Measurements from ENCODE around the gene OR4D10. TPM values are rescaled to one million over a fixed set of nuclear protein-coding genes. Genes with fewer than 3 reads are reported as not detected.
"Not testable (repeated sequence)": the region's sequence is repeated elsewhere in the genome, so short reads cannot be mapped to it uniquely, and the experiment has no call there.

OR4D10 gene
- total RNA-seq, 4 donors from 2014 or later: not detected

GRCh38 chr11:59436169-59436568, 36.9 kb upstream of the OR4D10 start, which contains the start of gene OR5A1:
Gene OR5A1, plus strand, starts transcription at chr11:59436469. Its CDS starts 6,700 bp downstream, at chr11:59443169.
- DNase-seq (ENCODE audit: low spot score in 2 of 2): no peak
- TF ChIP-seq CTCF (IDR thresholded peaks at IDR 0.05) (no peak), POLR2A (IDR thresholded peaks at IDR 0.05) (no peak)
- 33 to 48% methylated on average over 3 of the region's 3 CpGs for WGBS, 2 donors
- intact Hi-C loops (cut with DNase I; ENCODE audit: low total_unique reads): no loop called here
- no peak within 1 kb of the TSS for H3K4me3 ChIP-seq (ENCODE audit: low read depth, poor library complexity, severe bottlenecking)

GRCh38 chr11:59437770-59438169, 35.3 kb upstream of the OR4D10 start:
- 78 to 79% methylated on average over 7 of the region's 7 CpGs for WGBS, 2 donors
- intact Hi-C loops (cut with DNase I; ENCODE audit: low total_unique reads): no loop called here
- TF ChIP-seq CTCF (IDR thresholded peaks at IDR 0.05): no peak
- no peak for TF ChIP-seq POLR2A (IDR thresholded peaks at IDR 0.05)
- no peak overlapping the region for H3K4me3 ChIP-seq (ENCODE audit: low read depth, poor library complexity, severe bottlenecking)
- DNase-seq (ENCODE audit: low spot score in 2 of 2): no peak

GRCh38 chr11:59445624-59446023, 27.5 kb upstream of the OR4D10 start:
- intact Hi-C loops (cut with DNase I; ENCODE audit: low total_unique reads); H3K4me3 ChIP-seq (ENCODE audit: low read depth, poor library complexity, severe bottlenecking); DNase-seq (ENCODE audit: low spot score in 2 of 2): not testable (repeated sequence)
- 82 to 85% methylated on average over 1 of the region's 1 CpG for WGBS, 2 donors

GRCh38 chr11:59448484-59448883, 24.6 kb upstream of the OR4D10 start:
- intact Hi-C loops (cut with DNase I; ENCODE audit: low total_unique reads): no loop called here
- WGBS, 2 donors: 72 to 81% methylated on average over 2 of the region's 2 CpGs
- DNase-seq (ENCODE audit: low spot score in 2 of 2): no peak
- TF ChIP-seq POLR2A (IDR thresholded peaks at IDR 0.05) (no peak), CTCF (IDR thresholded peaks at IDR 0.05) (no peak)
- no peak overlapping the region for H3K4me3 ChIP-seq (ENCODE audit: low read depth, poor library complexity, severe bottlenecking)

- no peak for TF ChIP-seq POLR2A (IDR thresholded peaks at IDR 0.05)
- no peak for TF ChIP-seq CTCF (IDR thresholded peaks at IDR 0.05)
- WGBS, 2 donors: 87 to 89% methylated on average over 2 of the region's 2 CpGs
- intact Hi-C loops (cut with DNase I; ENCODE audit: low total_unique reads): no loop called here
- H3K4me3 ChIP-seq (ENCODE audit: low read depth, poor library complexity, severe bottlenecking): no peak within 1 kb of the TSS
- no peak for DNase-seq (ENCODE audit: low spot score in 2 of 2)
Measured at GRCh38 chr11:59456661-59457060, 16.5 kb upstream of the OR4D10 start, which contains the start of gene OR4D6. Gene OR4D6, plus strand, starts transcription at chr11:59456961. Its CDS starts 0 bp downstream, at chr11:59456961.

- TF ChIP-seq CTCF (IDR thresholded peaks at IDR 0.05) (no peak), POLR2A (IDR thresholded peaks at IDR 0.05) (no peak)
- intact Hi-C loops (cut with DNase I; ENCODE audit: low total_unique reads): no loop called here
- H3K4me3 ChIP-seq (ENCODE audit: low read depth, poor library complexity, severe bottlenecking): no peak overlapping the region
- no peak for DNase-seq (ENCODE audit: low spot score in 2 of 2)
- WGBS, 2 donors: 70 to 74% methylated on average over 3 of the region's 3 CpGs
Measured at GRCh38 chr11:59459916-59460315, 13.2 kb upstream of the OR4D10 start.

All from lower leg skin (tissue), 4 donors.